LNCaP clone FGC (cell line): Measurements from ENCODE around the gene PPAT.
"Not testable (repeated sequence)": the region's sequence is repeated elsewhere in the genome, so short reads cannot be mapped to it uniquely, and the experiment has no call there.

Experiments
- DNase-seq: peaks from one replicate; pipeline ENCODE4 v3.0.0-alpha.2; 2011; ENCODE audit warnings: low read depth
- H3K4me3 ChIP-seq: 2 replicates; pipeline ENCODE4 v1.5.1; 2011; ENCODE audit warnings: mild to moderate bottlenecking, low read depth, low read length, control low read depth
- CTCF ChIP-seq: IDR thresholded peaks from 2 replicates; pipeline ENCODE4 v1.5.1; 2012; ENCODE audit warnings: mild to moderate bottlenecking; ENCODE audit not compliant: control insufficient read depth, insufficient read depth; ENCODE audit errors: extremely low read depth

PPAT gene

GRCh38 chr4:56371426-56372220, 63.8 kb downstream of the PPAT start:
- no peak overlapping the region for H3K4me3 ChIP-seq
- no peak for DNase-seq
- TF ChIP-seq CTCF = no peak

- no peak for TF ChIP-seq CTCF
Measured at GRCh38 chr4:56370377-56370776, 65.0 kb downstream of the PPAT start.

GRCh38 chr4:56362981-56363380, 72.4 kb downstream of the PPAT start:
- not testable (repeated sequence) for H3K4me3 ChIP-seq, DNase-seq

More at GRCh38 chr4:56370377-56370776, 65.0 kb downstream of the PPAT start:
- no peak overlapping the region for H3K4me3 ChIP-seq
- DNase-seq = no peak

GRCh38 chr4:56360071-56360470, 75.3 kb downstream of the PPAT start:
- no peak for TF ChIP-seq CTCF
- DNase-seq = no peak
- H3K4me3 ChIP-seq = no peak overlapping the region

GRCh38 chr4:56356650-56357049, 78.8 kb downstream of the PPAT start:
- TF ChIP-seq CTCF = no peak
- no peak overlapping the region for H3K4me3 ChIP-seq
- DNase-seq = no peak

GRCh38 chr4:56348576-56348975, 86.8 kb downstream of the PPAT start:
- DNase-seq = no peak
- no peak for TF ChIP-seq CTCF
- H3K4me3 ChIP-seq = no peak overlapping the region

- no peak overlapping the region for H3K4me3 ChIP-seq
- TF ChIP-seq CTCF = no peak
- no peak for DNase-seq
Measured at GRCh38 chr4:56345458-56345857, 90.0 kb downstream of the PPAT start.
